Osteoblast (primary cell): Measurements from ENCODE around the gene MOB2. TPM values are rescaled to one million over a fixed set of nuclear protein-coding genes. Genes with fewer than 3 reads are reported as not detected.

Experiments
- DNase-seq: peaks from one replicate; pipeline ENCODE4 v3.0.0; 2011; ENCODE audit warnings: low spot score, mixed read lengths; ENCODE audit not compliant: insufficient read length; ENCODE audit errors: missing footprints
- H2AFZ ChIP-seq: 2 replicates; pipeline ENCODE4 v1.6.0; 2011; ENCODE audit warnings: mild to moderate bottlenecking, low read length
- H3K27ac ChIP-seq: 2 replicates; pipeline ENCODE4 v1.5.1; 2011; ENCODE audit warnings: mild to moderate bottlenecking, low read depth, low read length, moderate library complexity
- H3K27me3 ChIP-seq: 2 replicates; pipeline ENCODE4 v1.6.0; 2012; ENCODE audit warnings: mild to moderate bottlenecking, control low read depth, inconsistent platforms, low read length, moderate library complexity; ENCODE audit not compliant: insufficient read depth
- H3K36me3 ChIP-seq: 2 replicates; pipeline ENCODE4 v1.5.1; 2011; ENCODE audit warnings: mild to moderate bottlenecking, low read length, control low read depth, moderate library complexity; ENCODE audit not compliant: insufficient read depth
- H3K4me1 ChIP-seq: 2 replicates; pipeline ENCODE4 v1.5.1; 2011; ENCODE audit warnings: mild to moderate bottlenecking, low read length, control low read depth, moderate library complexity; ENCODE audit not compliant: insufficient read depth
- H3K4me2 ChIP-seq: 2 replicates; pipeline ENCODE4 v1.6.0; 2011; ENCODE audit warnings: mild to moderate bottlenecking, low read length; ENCODE audit not compliant: insufficient read depth
- H3K4me3 ChIP-seq: fragments of 200-600 bp; sonication (generic); 3 replicates; pipeline ENCODE4 v1.5.1; 2012; ENCODE audit warnings: mild to moderate bottlenecking, low read length, inconsistent platforms; ENCODE audit not compliant: insufficient read depth
- H3K79me2 ChIP-seq: 2 replicates; pipeline ENCODE4 v1.6.0; 2012; ENCODE audit warnings: mild to moderate bottlenecking, low read length, control low read depth, inconsistent platforms; ENCODE audit not compliant: insufficient read depth
- H3K9me3 ChIP-seq: 2 replicates; pipeline ENCODE4 v1.5.1; 2011; ENCODE audit warnings: low read depth, low read length, control low read depth
- H4K20me1 ChIP-seq: 2 replicates; pipeline ENCODE4 v1.6.0; 2012; ENCODE audit warnings: mild to moderate bottlenecking, low read length, control low read depth; ENCODE audit not compliant: insufficient read depth
- CTCF ChIP-seq: IDR thresholded peaks from 2 replicates; pipeline ENCODE4 v1.5.1; 2011; ENCODE audit warnings: mild to moderate bottlenecking, low read depth, low read length, moderate library complexity; ENCODE audit errors: extremely low read depth
- total RNA-seq: library from RNA; depleted of rRNA; stranded (reverse); fragments of >200 nt; gene quantifications from 2 replicates; pipeline ENCODE4 v1.2.3, GENCODE V29; 2012

Gene MOB2
- total RNA-seq, 1 donor = 28.2 TPM

- no peak for TF ChIP-seq CTCF
- Histone ChIP-seq H3K27me3 (peaks cover 6% of the 10 kb centered on the region), H3K36me3 (no peaks in the 10 kb centered on the region), H3K4me1 (no peaks in the 10 kb centered on the region), H3K9me3 (no peaks in the 10 kb centered on the region), H3K27ac (no peak overlapping the region), H2AFZ (no peak overlapping the region), H3K79me2 (no peaks in the 10 kb centered on the region), H3K4me3 (no peak overlapping the region), H4K20me1 (no peaks in the 10 kb centered on the region), H3K4me2 (no peak overlapping the region)
- no peak for DNase-seq
Measured at GRCh38 chr11:1457326-1457680, 29.3 kb downstream of the MOB2 start.

- TF ChIP-seq CTCF = no peak
- Histone ChIP-seq H3K27ac (no peak overlapping the region), H4K20me1 (no peaks in the 10 kb centered on the region), H3K79me2 (no peaks in the 10 kb centered on the region), H3K9me3 (no peaks in the 10 kb centered on the region), H3K4me3 (no peak overlapping the region), H3K4me2 (no peak overlapping the region), H3K36me3 (no peaks in the 10 kb centered on the region), H3K4me1 (no peaks in the 10 kb centered on the region), H2AFZ (no peak overlapping the region), H3K27me3 (peaks cover 6% of the 10 kb centered on the region)
- no peak for DNase-seq
Measured at GRCh38 chr11:1456596-1457325, 29.8 kb downstream of the MOB2 start.

GRCh38 chr11:1456176-1456575, 30.4 kb downstream of the MOB2 start:
- Histone ChIP-seq H3K79me2 (no peaks in the 10 kb centered on the region), H3K27ac (no peak overlapping the region), H3K9me3 (no peaks in the 10 kb centered on the region), H3K4me3 (no peak overlapping the region), H4K20me1 (no peaks in the 10 kb centered on the region), H2AFZ (no peak overlapping the region), H3K27me3 (peaks cover 5% of the 10 kb centered on the region), H3K4me2 (no peak overlapping the region), H3K4me1 (no peaks in the 10 kb centered on the region), H3K36me3 (no peaks in the 10 kb centered on the region)
- no peak for TF ChIP-seq CTCF
- no peak for DNase-seq

GRCh38 chr11:1455763-1456060, 30.9 kb downstream of the MOB2 start:
- H3K27me3 ChIP-seq = peaks cover 3% of the 10 kb centered on the region
- peak; percentile 89 for DNase-seq
- no peaks in the 10 kb centered on the region for H4K20me1 ChIP-seq
- H3K27ac ChIP-seq = no peak overlapping the region
- H3K4me3 ChIP-seq = no peak overlapping the region
- no peak for TF ChIP-seq CTCF
- H3K4me1 ChIP-seq = no peaks in the 10 kb centered on the region
- H3K36me3 ChIP-seq = no peaks in the 10 kb centered on the region
- H3K79me2 ChIP-seq = no peaks in the 10 kb centered on the region
- no peaks in the 10 kb centered on the region for H3K9me3 ChIP-seq
- no peak overlapping the region for H2AFZ ChIP-seq
- H3K4me2 ChIP-seq = no peak overlapping the region
